Measurements from ENCODE around the gene RNASE12.

DNA sequence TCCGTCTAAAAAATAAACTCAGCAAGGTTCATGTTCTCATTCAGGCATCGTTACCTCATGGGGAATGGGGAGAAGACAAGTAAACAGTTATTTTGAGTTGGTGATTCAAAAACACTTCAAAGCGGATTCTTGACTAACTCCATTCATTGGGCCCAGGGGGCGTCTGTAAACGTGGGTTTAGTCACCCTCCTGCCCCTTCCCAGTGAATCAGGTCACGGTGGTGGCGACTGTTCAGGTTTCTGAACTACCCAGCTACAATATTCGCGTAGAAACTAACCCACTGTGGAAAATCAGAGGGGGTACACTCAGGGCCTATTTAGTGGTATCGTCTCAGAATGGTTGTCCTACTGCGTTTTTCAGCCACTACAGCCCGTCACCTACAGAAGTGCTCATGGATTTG lies 35.1 kb upstream of the RNASE12 start:
- TF ChIP-seq, protein P1, sequence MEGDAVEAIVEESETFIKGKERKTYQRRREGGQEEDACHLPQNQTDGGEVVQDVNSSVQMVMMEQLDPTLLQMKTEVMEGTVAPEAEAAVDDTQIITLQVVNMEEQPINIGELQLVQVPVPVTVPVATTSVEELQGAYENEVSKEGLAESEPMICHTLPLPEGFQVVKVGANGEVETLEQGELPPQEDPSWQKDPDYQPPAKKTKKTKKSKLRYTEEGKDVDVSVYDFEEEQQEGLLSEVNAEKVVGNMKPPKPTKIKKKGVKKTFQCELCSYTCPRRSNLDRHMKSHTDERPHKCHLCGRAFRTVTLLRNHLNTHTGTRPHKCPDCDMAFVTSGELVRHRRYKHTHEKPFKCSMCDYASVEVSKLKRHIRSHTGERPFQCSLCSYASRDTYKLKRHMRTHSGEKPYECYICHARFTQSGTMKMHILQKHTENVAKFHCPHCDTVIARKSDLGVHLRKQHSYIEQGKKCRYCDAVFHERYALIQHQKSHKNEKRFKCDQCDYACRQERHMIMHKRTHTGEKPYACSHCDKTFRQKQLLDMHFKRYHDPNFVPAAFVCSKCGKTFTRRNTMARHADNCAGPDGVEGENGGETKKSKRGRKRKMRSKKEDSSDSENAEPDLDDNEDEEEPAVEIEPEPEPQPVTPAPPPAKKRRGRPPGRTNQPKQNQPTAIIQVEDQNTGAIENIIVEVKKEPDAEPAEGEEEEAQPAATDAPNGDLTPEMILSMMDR (IDR thresholded peaks at IDR 0.05) = no peak
- TF ChIP-seq EP300 (IDR thresholded peaks at IDR 0.05) = no peak

Measured in sigmoid colon (tissue), 4 donors.